Ishikawa (cell line): ENCODE results near the gene SPAG9.

ENCODE experiments used
- CEBPB ChIP-seq: IDR thresholded peaks from 2 replicates; pipeline ENCODE4 v1.6.1; 2012
- CREB1 ChIP-seq: IDR thresholded peaks from 2 replicates; pipeline ENCODE4 v1.6.1; 2012; ENCODE audit warnings: low read depth
- EGR1 ChIP-seq: IDR thresholded peaks from 2 replicates; pipeline ENCODE4 v1.6.1; 2012
- EP300 ChIP-seq: IDR thresholded peaks from 2 replicates; pipeline ENCODE4 v1.6.1; 2012; ENCODE audit warnings: borderline replicate concordance
- MAX ChIP-seq: IDR thresholded peaks from 2 replicates; pipeline ENCODE4 v1.6.1; 2012
- NFIC ChIP-seq: IDR thresholded peaks from 2 replicates; pipeline ENCODE4 v1.6.1; 2012
- RAD21 ChIP-seq: IDR thresholded peaks from 2 replicates; pipeline ENCODE4 v1.6.1; 2012; ENCODE audit warnings: low read depth
- REST ChIP-seq: IDR thresholded peaks from 2 replicates; pipeline ENCODE4 v1.6.1; 2012; ENCODE audit warnings: low read depth, mild to moderate bottlenecking
- TAF1 ChIP-seq: IDR thresholded peaks from 2 replicates; pipeline ENCODE4 v1.6.1; 2012; ENCODE audit warnings: low read depth, mild to moderate bottlenecking
- TCF12 ChIP-seq: IDR thresholded peaks from 2 replicates; pipeline ENCODE4 v1.6.1; 2012; ENCODE audit warnings: low read depth
- YY1 ChIP-seq: IDR thresholded peaks from 2 replicates; pipeline ENCODE4 v1.6.1; 2012; ENCODE audit warnings: low read depth
- ZBTB7A ChIP-seq: IDR thresholded peaks from 2 replicates; pipeline ENCODE4 v1.6.1; 2012; ENCODE audit warnings: low read depth
- TF ChIP-seq, protein P1 (sequence below): IDR thresholded peaks from 2 replicates; pipeline ENCODE4 v1.6.1; 2012

GRCh38 chr17:51149163-51149562 lies 28.5 kb upstream of the SPAG9 start:
- no peak for TF ChIP-seq NFIC
- TF ChIP-seq CEBPB, result no peak
- no peak for TF ChIP-seq REST
- TF ChIP-seq ZBTB7A, result no peak
- TF ChIP-seq YY1, result no peak
- no peak for TF ChIP-seq MAX
- no peak for TF ChIP-seq RAD21
- TF ChIP-seq TAF1, result no peak
- no peak for TF ChIP-seq EP300
- TF ChIP-seq, protein P1, sequence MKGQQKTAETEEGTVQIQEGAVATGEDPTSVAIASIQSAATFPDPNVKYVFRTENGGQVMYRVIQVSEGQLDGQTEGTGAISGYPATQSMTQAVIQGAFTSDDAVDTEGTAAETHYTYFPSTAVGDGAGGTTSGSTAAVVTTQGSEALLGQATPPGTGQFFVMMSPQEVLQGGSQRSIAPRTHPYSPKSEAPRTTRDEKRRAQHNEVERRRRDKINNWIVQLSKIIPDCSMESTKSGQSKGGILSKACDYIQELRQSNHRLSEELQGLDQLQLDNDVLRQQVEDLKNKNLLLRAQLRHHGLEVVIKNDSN, result no peak
- no peak for TF ChIP-seq CREB1
- TF ChIP-seq TCF12, result no peak
- no peak for TF ChIP-seq EGR1
